ENCODE measurements around the gene TAL1. TPM values are rescaled to one million over a fixed set of nuclear protein-coding genes. Genes with fewer than 3 reads are reported as not detected.

TAL1 gene
- total and polyA plus RNA-seq, 2 donors (not counting 3 experiments of a cell fraction or from before 2014, with no cell fraction given) = 36.7 to 52.4 TPM

- dilution Hi-C loops (cut with MboI; ENCODE audit: extremely low pct_ligation_motif_present, low sequenced_read_pairs) (no loop called here), intact Hi-C loops (cut with micrococcal nuclease) (no loop called here)
- H4K20me1 ChIP-seq (replicated peaks; ENCODE audit: control insufficient read depth, extremely low read depth, insufficient read depth, low read length) = no peaks in the 10 kb centered on the region
- no peak overlapping the region for H3K4me3 ChIP-seq (replicated peaks in 1 of 3; ENCODE audit: insufficient read depth in 1 of 3, low read depth in 1 of 3, low read length in 3 of 3)
- TF ChIP-seq MYC (IDR thresholded peaks at IDR 0.05; ENCODE audit: low read depth, low read length) = no peak
- no peak for TF ChIP-seq GATA2 (IDR thresholded peaks at IDR 0.05; ENCODE audit: insufficient read depth, insufficient read length, low read depth, low read length)
- no peak for TF ChIP-seq POLR2AphosphoS5 (IDR thresholded peaks at IDR 0.05; ENCODE audit: insufficient read depth, low read depth, low read length)
- TF ChIP-seq JUN (IDR thresholded peaks at IDR 0.05; ENCODE audit: borderline replicate concordance, insufficient read depth, insufficient read length, low read depth) = no peak
- TF ChIP-seq EZH2 (IDR thresholded peaks at IDR 0.05; ENCODE audit: borderline replicate concordance, low read depth, low read length, severe bottlenecking) = no peak
- TF ChIP-seq CTCF (IDR thresholded peaks at IDR 0.05; ENCODE audit: extremely low read depth in 1 of 2, insufficient read depth in 1 of 2, low read depth in 1 of 2, low read length in 2 of 2) = no peak
- TF ChIP-seq, protein P1, sequence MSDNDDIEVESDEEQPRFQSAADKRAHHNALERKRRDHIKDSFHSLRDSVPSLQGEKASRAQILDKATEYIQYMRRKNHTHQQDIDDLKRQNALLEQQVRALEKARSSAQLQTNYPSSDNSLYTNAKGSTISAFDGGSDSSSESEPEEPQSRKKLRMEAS (IDR thresholded peaks at IDR 0.05; ENCODE audit: insufficient read depth, insufficient read length) = no peak
- TF ChIP-seq FOS (IDR thresholded peaks at IDR 0.05; ENCODE audit: borderline replicate concordance, insufficient read depth, low read length) = no peak
- no peak for TF ChIP-seq POLR2A (IDR thresholded peaks at IDR 0.05; ENCODE audit: low read depth, low read length)
- H3K4me1 ChIP-seq (ENCODE audit: control insufficient read depth, extremely low read depth, insufficient read depth, low read length) = peaks cover 5% of the 10 kb centered on the region
- H3K27me3 ChIP-seq (ENCODE audit: control insufficient read depth in 2 of 2, insufficient read depth in 2 of 2, low read length in 2 of 2) = no peaks in the 10 kb centered on the region
- no peak overlapping the region for H3K9ac ChIP-seq (replicated peaks; ENCODE audit: extremely low read depth, insufficient read depth, low read length)
- no peak overlapping the region for H3K27ac ChIP-seq (ENCODE audit: insufficient read depth, low read depth, low read length)
- no peaks in the 10 kb centered on the region for H3K36me3 ChIP-seq (ENCODE audit: control insufficient read depth in 2 of 2, extremely low read depth in 1 of 2, insufficient read depth in 2 of 2, low read length in 2 of 2)
- H3K79me2 ChIP-seq (ENCODE audit: control insufficient read depth, insufficient read depth, low read length) = no peaks in the 10 kb centered on the region
- DNase-seq (ENCODE audit: low read depth, low spot score) (no peak), FAIRE-seq (no peak)
- BruUV-seq (replicated peaks) = no TSS peak
- H3K9me1 ChIP-seq (replicated peaks; ENCODE audit: control insufficient read depth, extremely low read depth, insufficient read depth, low read length) = no peaks in the 10 kb centered on the region
- no peak overlapping the region for H3K4me2 ChIP-seq (ENCODE audit: insufficient read depth, low read length)
- CTCF ChIA-PET = interaction anchor here (0.6 to 8.0 kb wide), 21 partner anchors 9 to 240 kb away, joined by 3 to 224 read pairs (median 7); partner anchors contain the start of genes CMPK1 and STIL
- POLR2A ChIA-PET = no interaction called here
- H2AFZ ChIP-seq (ENCODE audit: low read depth, low read length) = no peak overlapping the region
- no peaks in the 10 kb centered on the region for H3K9me3 ChIP-seq (replicated peaks; ENCODE audit: control insufficient read depth, insufficient read depth, low read length)
Measured at GRCh38 chr1:47191940-47192457, 40.0 kb downstream of the TAL1 start.
